AG09309 (cell line): ENCODE results near the gene DRICH1.
"Not testable (repeated sequence)": the region's sequence is repeated elsewhere in the genome, so short reads cannot be mapped to it uniquely, and the experiment has no call there.

Experiments used
- DNase-seq: peaks from one replicate; pipeline ENCODE4 v3.0.0-alpha.2; 2010; ENCODE audit warnings: low read depth
- H3K4me3 ChIP-seq: 2 replicates; pipeline ENCODE4 v1.5.1; 2011; ENCODE audit warnings: mild to moderate bottlenecking, low read depth, low read length, moderate library complexity; ENCODE audit not compliant: control insufficient read depth
- CTCF ChIP-seq: IDR thresholded peaks from 2 replicates; pipeline ENCODE4 v1.5.1; 2011; ENCODE audit warnings: mild to moderate bottlenecking, low read depth, low read length, inconsistent platforms; ENCODE audit not compliant: insufficient read depth, control insufficient read depth; ENCODE audit errors: missing control alignments

Gene DRICH1

GRCh38 chr22:23673826-23674690, 41.9 kb upstream of the DRICH1 start:
- TF ChIP-seq CTCF = no peak
- no peak overlapping the region for H3K4me3 ChIP-seq
- no peak for DNase-seq

- no peak for TF ChIP-seq CTCF
- no peak for DNase-seq
- H3K4me3 ChIP-seq = no peak overlapping the region
Measured at GRCh38 chr22:23673050-23673620, 41.0 kb upstream of the DRICH1 start.

GRCh38 chr22:23672307-23673049, 40.4 kb upstream of the DRICH1 start:
- not testable (repeated sequence) for H3K4me3 ChIP-seq, DNase-seq

GRCh38 chr22:23671387-23671786, 39.3 kb upstream of the DRICH1 start:
- DNase-seq = not testable (repeated sequence)

GRCh38 chr22:23670378-23671295, 38.5 kb upstream of the DRICH1 start:
- no peak for TF ChIP-seq CTCF
- no peak overlapping the region for H3K4me3 ChIP-seq
- DNase-seq = no peak

More at GRCh38 chr22:23671387-23671786, 39.3 kb upstream of the DRICH1 start:
- H3K4me3 ChIP-seq = not testable (repeated sequence)

- DNase-seq, H3K4me3 ChIP-seq: not testable (repeated sequence)
Measured at GRCh38 chr22:23660381-23660780, 28.3 kb upstream of the DRICH1 start.

GRCh38 chr22:23657727-23658126, 25.6 kb upstream of the DRICH1 start:
- no peak overlapping the region for H3K4me3 ChIP-seq
- TF ChIP-seq CTCF = no peak
- no peak for DNase-seq
